HG02571 (cell line): ENCODE measurements around the gene SHPK.
"Not testable (repeated sequence)": the region's sequence is repeated elsewhere in the genome, so short reads cannot be mapped to it uniquely, and the experiment has no call there.

ENCODE experiments used
- ATAC-seq: cut with Tn5 transposase; IDR thresholded peaks from one replicate; pipeline ENCODE4 v1.9.1; 2021; ENCODE audit warnings: mild to moderate bottlenecking, moderate library complexity; ENCODE audit not compliant: unreplicated experiment

Gene SHPK

DNA sequence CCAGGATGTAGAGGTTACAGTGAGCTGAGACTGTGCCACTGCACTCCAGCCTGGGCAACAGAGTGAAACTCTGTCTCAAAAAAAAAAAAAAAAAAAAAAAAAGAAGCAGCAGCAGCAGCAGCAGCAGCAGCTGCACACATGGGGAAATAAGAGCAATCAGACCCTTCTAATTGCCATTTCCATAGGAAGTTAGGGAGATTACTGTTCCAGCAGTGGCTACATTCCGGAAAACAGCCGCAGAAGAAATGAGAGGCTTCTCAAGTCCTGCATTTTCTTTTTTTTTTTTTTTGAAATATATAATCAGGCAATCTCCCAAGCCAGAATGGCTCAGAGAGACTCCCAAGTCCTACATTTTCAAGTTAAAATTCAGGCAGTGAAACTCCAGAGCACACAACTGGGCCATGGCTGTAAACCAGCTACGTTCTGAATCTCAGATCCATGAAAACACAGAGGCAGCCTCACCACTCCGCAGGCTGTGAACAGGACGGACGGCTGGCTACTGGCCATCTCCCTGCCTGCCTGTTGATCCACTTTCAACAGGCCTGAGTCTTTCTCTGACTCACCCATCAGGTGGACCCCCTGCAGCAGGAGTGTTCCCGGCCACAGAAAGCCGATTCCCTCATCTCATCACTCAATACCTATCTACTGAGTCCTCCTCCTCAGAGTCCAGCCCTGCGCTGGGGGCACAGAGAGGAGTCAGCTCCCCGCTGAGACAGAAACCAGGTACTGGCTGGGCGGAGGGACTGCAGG is 41.8 kb downstream of the SHPK start:
- ATAC-seq, result no peak

DNA sequence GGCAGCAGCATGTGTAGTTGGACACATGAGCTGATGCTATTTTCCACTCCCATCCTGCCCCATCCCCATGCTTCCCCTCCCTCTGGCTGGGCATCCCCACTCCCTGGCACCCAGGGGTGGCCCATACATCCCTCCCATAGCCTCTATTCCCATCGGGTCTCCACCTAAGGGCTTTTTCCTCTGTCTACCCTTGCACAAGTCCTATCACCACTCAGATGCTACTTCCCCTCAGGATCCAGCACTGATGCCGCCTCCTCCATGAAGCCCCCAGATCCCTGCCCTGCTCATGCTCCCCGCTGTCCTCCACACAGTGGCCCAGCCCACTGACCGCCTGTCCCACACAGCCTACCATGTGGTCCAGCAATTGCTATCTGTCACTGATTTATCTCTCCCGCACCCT is 42.7 kb downstream of the SHPK start:
- ATAC-seq, result no peak

DNA sequence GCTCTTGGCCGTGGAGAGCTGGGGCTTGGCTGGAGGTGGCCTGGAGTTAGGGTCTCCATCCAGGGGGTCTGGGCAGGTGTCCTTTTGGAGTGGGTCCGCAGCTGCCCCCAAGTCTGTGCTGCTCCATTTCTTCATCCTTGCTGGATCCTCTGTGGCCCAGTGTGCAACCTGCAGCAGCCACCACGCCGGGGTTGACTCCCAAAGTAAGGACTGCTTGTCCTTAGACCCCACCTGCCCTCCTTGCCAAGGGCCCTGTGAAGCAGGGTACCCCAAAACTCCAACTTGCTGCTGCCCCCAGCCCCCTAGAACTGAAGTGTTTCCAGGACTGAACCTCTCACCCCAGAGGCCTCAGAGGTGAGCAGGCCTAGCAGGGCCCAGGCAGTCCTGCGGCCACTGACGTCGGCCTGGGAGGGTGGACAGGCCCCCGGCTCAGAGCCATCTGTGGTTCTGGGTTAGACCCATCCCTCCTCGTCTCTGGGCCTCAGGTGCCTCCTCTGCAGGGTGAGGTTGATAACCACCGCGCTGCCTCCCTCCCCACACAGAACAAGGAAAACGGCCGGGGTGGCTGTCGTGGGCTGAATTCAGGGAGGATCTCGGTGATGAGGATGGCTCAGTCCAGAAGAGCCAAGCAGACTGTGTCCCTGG is 43.7 kb downstream of the SHPK start:
- no peak for ATAC-seq

DNA sequence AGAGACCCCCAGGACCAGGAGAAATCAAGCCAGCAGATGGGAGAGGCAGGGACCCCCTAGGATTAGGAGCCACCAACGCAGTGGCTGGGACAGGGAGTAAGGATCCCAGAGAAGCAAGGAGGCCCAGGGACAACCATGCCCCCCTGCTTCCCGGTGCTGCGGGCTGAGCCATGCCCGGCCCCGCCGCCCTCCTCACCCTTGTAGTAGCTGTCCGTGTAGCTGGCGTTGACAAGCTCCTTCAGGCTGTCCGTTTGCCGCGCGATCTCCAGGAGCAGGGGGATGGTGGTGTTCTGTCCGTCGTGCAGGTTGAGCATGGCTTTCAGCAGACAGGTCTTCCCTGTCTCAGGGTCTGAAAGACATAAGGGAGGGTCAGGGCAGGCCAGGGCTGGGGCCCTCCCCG is 45.3 kb downstream of the SHPK start:
- no peak for ATAC-seq

DNA sequence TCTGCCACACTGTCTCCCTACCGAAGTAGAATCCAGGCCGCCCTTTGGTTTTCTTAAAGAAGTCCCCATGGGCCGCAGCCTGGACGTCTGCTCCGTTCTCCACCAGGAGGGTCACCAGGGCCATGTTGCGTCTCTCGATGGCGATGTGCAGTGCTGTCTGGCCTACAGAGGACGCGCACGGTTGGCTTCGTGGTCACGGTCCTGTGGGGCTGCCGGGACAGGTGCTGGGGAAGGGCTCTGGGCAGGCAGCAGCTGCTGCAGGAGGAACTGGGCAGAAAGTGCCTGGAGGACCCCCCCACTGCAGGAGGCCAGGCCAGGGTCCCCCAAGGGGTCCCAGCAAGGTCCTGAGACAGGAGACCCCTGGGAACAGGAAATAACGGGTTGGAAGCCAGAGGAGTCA is 45.8 kb downstream of the SHPK start:
- no peak for ATAC-seq

DNA sequence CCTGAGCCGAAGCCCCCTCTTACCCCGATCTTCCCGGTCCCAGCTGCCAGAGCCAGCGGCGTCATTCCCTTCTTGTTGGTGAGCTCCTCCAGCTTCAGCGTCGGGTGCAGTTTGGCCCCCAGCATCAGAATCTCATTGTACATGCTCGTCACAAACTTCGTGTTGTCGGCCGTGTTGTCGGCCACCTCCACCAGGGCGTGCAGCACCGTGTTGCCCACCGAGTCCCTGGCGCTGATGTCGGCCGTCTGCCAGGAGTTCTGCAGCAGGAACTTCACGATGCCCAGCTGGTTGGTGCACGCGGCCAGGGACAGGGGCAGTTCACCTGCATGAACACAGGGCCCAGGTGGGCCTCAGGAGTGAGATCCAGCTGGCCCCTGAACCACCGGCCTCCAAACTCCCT is 46.3 kb downstream of the SHPK start:
- ATAC-seq, result no peak

DNA sequence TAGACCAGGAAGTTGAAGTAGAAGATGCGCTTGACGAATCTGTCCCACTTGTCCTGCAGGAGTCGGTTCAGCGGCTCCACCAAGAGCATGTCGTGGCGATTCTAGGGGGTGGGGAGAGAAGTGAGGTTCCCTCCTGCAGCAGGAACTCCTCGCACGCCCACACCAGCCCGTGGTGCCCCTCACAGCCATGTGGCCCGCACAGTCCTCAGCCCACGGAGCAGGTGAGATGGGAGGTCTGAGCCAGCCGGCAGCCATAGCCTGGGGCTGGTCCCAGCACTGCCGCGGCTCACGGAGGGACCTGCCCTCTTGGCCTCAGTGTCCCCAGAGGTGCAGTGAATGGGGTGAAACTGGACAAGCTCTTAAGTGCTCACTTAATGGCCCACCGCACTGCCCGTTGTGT is 50.2 kb downstream of the SHPK start:
- ATAC-seq, result no peak

DNA sequence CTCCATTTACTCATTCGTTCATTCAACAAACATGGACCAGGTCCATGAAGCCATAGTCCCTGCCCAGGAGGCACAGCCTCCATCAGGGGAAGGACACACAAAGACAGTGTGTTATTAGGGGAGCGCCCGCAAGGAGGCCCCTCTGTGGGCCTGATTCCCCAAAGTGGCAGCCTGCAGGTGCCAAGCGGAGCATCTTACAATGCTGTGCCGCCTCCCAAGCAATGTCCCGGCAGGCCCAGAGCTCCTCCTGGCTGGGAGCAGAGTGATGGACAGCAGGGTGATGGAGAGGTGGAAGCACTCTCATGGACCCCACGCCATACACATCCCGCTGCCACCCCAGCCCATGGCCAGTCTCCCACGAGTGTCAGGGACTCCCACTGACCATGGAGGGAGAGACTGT is 52.6 kb downstream of the SHPK start:
- no peak for ATAC-seq

DNA sequence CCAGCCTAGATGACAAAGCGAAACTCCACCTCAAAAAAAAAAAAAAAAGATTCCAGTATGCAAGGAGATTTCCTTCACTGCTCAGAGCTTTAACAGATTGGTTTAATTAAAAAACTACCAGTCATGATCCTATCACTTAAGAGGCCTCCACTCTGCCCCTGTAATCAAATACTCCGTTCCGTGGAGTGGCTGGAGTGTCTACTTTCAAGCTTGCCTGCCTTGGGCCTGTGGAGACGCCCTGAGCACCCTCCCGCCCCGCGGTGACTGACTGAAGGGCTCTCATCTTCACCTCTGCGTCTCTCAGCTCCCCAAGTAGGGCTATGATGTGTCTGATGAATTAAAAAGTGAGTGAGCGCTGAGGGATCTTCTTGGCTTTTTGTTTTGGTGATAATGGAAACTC is 53.1 kb downstream of the SHPK start:
- no peak for ATAC-seq

DNA sequence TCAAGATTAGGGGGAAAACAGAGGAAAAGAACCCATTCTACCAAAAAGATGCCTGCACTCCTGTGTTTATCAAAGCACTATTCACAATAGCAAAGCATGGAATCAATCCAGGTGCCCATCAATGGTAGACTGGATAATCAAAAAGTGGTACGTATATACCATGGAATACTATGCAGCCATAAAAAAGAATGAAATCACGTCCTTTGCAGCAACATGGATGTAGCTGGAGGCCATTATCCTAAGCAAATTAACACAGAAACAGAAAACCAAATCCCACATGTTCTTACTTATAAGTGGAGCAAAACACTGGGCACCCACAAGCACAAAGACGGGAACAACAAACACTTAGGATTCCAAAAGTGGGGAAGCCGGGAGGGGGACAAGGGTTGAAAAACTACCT is 57.4 kb downstream of the SHPK start:
- ATAC-seq, result not testable (repeated sequence)

DNA sequence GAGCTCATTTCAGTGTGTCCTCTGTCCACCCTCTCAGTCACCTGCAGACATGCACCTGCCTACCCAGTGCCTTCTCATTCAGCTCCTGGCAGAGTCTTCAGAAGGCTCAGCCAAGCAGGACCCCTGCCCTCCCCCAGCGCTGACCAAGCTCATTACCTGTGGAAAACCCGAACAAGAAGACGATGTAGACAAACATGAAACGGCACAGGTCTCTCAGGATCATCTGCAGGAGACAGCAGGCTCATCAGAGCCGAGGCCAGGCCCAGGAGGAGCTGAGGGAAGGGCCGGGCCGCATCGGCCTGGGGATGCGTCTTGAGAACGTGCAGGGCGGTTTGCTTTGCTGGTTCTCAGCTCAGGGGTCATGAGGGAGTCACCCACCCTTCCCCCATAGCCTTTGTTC is 59.1 kb downstream of the SHPK start:
- ATAC-seq, result no peak

DNA sequence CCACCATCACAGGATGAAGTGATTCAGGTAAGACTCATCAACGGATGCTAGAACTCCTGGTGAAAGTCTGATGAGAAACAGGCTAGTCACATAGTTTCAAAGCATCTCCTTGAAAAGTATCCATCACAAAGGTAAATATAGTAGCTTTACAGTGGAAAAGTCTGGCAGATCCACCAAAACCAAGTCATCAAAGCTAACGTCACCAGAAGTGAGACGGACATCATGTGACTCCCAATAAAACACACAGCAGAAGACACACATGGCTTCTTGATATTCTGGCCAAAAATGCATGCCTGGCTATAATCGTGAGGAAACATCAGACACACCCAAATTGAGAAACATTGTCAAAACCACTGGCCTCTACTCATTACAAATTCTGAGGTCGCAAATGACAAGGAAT is 60.5 kb downstream of the SHPK start:
- no peak for ATAC-seq

DNA sequence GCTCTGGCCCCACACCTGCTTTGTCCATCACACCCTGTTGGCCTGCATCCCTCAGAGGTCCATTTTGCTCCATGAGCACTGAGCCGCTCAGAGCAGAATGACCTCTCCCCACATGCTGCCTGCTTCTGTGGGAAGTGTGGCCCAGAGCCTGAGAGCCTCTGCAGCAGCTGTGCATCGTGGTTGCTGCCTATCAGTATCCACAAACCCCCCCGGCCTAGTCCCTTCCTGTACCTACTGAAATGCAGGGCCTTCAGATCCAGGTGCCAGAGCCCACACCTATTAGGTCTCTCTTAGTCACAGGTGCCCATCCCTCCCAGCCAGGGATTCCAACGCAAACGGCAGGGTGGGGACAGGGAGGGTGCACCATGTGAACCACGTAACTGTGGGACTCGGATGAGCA is 61.8 kb downstream of the SHPK start:
- ATAC-seq, result no peak

DNA sequence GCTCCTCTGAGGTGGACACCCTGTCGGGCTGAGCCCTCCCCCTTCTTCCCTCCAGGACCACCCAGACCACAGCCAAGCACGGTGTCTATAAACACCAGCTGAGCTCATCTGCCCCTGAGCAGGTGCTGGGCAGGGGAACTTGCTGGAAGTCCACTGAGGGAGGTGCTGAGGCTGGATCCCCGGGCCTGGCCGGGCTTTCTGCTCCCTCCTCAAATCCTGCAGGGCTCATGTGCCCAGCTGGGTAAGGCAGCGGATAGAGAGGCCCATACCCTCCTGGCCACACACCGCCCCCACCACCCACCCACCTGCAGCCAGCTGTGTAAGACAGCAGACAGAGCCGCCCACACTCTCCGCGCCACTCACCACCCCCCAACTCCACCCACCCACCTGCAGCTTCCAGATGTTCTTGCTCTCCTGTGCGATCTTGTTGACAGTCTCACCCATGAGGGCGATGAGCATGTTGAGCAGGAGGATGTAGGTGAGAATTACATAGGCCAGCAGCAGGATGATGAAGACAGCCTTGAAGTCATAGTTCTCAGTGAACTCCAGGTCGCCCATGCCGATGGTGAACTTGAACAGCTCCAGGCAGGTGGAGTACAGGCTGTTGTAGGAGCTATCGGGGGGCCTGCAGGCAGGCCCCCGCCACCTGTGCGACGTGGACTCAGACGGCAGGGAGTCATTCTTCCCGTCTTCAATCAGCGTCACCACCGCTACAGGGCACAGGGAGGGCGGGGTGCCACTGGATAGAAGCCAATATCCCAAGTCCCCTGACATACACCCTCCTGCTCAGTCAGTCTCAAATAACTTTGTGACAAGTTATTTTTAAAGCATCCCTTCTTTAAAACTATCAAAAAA is 62.6 kb downstream of the SHPK start:
- ATAC-seq, result no peak

DNA sequence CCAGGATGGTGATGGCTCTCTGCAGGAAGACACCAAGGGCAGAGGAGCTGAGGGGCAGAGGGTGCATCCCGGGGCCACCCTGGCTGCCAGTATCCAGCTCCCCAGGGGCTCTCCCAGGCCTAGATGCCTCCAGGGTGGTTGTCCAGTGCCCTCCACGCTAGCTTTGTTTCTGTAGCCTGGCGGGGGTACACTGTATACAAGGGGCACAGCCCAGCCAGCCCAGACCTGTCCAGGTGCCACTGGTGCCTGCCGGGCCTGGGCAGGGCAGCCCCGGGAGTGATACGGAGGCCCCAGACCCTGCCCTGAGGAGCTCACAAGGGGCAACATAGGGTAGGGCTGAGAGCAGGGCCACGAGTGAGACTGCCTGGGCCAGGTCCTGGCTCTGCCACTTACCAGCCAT is 63.8 kb downstream of the SHPK start:
- no peak for ATAC-seq

DNA sequence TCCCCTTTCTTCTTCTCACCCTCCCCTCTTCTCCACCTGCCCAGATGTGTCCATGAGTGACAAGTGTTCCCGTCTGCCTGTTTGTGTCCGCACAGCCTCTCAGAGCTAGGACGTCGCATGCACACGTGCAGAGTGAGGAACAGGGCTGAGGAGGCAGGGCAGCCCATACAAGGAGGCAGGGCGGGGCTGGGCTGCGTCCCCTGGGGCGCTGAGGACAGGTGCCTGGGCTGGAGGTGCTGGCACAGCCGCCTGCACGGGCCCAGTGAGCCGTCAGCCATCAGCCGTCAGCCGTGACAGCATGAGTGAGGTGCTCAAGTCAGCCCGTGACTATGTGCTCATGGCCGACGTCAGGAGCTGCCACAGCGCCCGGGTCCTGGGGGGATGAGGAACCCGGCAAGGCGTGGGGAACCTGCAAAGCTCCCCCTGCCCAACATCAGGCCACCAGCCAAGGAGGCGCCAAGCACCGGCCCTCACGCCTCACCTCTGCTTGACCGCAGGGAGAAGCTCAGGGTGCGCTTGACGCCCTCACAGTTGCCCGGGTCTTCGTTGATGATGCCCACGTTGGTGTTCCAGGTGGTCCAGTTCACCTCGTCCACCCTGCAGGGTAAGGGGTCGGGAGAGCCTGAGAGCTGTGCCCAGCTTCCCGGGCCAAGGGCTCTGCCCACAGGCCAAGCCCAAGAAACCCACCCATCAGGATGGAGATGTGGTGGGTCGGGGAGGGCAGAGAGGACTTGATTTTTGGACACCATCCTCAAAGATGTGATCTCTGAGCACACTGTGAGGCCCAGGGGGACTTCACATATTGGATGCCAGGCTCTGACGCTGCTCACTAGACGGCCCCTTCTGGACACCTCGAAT is 64.8 kb downstream of the SHPK start:
- no peak for ATAC-seq

DNA sequence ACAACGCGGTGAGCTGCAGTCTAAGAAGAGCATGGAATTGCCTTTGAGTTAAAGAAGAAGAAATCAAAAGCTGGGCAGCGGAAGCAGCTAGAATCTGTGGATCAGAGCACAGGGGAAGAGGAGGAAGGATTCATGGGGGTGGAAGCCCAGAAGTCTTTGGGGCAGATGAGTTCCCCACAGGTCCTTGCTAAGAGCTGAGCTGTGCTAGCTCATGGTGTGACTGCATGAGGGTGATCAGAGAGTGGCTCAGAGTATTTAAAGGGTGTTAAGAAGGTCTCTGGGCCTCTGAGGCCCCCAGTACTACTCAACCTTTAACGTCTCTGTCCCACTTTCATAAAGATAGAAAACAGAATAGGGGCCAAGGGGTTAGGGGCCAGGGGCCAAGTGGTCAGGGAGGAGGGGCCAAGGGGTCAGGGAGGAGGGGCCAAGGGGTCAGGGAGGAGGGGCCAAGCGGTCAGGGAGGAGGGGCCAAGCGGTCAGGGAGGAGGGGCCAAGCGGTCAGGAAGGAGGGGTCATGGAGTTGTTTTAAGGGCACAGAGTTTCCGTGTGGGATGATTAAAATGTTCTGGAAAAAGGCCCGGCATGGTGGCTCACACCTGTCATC is 66.4 kb downstream of the SHPK start:
- no peak for ATAC-seq

DNA sequence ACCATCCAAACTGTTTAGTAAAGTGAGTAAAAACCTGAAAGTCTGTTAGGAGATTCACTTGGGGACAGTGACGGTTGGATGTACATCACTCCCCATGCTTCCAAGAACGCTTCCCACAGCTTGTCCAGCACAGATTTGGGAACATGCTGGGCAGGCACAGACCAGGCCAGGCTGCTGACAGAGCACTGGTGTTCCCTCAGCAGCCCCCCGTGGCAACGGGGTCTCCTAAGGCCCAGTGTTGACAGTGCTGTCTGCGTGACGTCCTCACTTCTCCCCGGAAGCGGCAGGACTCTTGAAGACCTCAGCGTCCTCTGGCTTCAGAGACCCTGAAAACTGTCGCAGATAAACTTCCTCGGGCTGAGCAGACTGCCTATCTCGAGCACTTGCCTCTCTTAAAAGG is 69.5 kb downstream of the SHPK start:
- no peak for ATAC-seq

DNA sequence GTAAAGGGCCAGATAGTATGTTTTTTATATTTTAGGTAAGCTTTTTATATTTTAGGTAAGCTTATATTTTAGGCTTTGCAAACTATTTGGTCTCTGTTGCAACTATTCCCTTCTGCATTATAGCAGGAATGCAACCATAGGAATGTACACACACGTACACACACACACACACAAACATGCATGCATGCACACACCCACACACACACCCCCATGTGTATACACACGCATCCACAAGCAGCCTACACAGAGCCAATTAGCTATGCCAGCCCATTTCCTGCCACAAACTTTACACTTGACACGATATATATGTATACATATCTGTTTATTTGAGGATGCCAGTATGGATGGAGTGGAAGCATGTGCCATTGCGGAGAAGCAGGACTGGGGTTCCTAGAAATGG is 70.9 kb downstream of the SHPK start:
- no peak for ATAC-seq

DNA sequence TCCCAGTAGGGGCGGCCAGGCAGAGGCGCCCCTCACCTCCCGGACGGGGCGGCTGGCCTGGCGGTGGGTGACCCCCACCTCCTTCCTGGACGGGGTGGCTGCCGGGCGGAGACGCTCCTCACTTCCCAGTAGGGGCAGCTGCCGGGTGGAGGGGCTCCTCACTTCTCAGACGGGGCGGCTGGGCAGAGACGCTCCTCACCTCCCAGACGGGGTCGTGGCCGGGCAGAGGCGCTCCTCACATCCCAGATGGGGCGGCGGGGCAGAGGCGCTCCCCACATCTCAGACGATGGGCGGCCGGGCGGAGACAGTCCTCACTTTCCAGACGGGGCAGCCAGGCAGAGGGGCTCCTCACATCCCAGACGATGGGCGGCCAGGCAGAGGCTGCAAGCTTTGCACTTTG is 71.8 kb downstream of the SHPK start:
- not testable (repeated sequence) for ATAC-seq

DNA sequence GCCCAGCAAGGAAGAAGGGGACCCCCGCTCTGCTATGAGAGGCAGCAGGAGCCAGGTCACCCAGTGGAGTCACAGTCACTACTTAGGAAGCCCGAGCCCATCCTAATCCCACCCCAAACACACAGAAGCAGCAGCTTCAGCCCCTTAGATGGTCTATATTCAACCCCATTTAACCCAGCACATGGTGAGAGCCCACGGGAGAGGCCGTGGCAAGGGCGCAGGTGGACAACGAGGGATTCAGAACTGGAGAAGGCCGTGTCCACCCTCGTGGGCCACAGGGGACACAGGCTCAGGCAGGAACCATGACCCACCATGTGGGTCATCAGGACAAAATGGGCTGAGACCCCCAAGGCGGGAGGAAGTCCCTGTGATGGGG is 76.8 kb downstream of the SHPK start:
- no peak for ATAC-seq
